Measurements from ENCODE around the gene PAAF1.
"Not testable (repeated sequence)": the region's sequence is repeated elsewhere in the genome, so short reads cannot be mapped to it uniquely, and the experiment has no call there.

GRCh38 chr11:73880449-73880848, 3.6 kb downstream of the PAAF1 start:
- not testable (repeated sequence) for TF ChIP-seq YY1 (IDR thresholded peaks at IDR 0.05; ENCODE audit: low read depth); NFIC (IDR thresholded peaks at IDR 0.05); TAF1 (IDR thresholded peaks at IDR 0.05; ENCODE audit: low read depth); MAX (IDR thresholded peaks at IDR 0.05); RAD21 (IDR thresholded peaks at IDR 0.05; ENCODE audit: low read depth); EGR1 (IDR thresholded peaks at IDR 0.05); USF1 (IDR thresholded peaks at IDR 0.05)
